Measurements from ENCODE around the gene NPL. TPM values are rescaled to one million over a fixed set of nuclear protein-coding genes. Genes with fewer than 3 reads are reported as not detected.

The NPL gene
- total and polyA plus RNA-seq, 2 donors (not counting 1 experiment from before 2014, with no cell fraction given) = 1.4 to 2.6 TPM

DNA sequence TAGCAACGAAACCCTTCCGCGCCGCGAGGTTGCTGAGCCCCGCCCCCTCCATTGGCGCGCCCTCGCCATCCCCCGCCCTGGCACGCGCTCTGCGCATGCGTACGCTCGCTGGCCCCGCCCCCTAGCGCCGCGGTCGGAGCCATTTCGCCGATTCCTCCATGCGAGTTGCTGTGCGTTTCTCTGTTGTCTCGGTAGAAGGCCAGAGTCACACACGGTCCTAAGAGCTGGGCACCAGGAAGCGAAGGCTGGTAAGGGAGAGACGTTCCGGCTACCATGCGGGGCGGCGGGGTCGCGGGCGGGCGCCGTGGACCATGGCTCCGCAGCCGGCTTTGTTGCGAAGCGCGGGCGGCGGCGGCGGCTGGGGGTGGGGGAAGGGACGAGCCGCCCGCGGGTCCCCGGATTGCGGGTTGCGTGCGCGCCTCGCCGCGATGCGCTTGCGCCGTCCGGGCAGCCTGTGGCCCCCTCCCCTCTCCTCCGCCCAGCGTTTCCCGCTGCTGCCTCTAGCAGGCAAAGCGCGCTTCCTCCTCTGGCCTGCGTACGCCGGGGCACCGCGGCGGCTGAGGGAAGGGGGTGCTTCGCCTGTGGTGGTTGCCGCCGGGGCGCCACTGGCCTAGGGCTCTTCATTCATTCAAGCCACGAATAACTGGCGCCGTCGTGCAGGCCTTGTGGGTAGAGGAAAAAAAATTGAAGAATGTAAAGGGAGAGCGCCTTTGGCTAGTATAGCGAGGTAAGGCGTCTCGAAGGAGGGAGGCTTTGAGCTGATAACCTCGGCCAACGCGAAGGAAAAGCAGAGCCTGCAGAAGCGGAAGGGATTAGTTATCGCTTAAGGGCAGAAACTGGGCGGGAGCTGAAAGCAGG lies 49.9 kb downstream of the NPL start, which contains the start of gene DHX9:
Gene DHX9 (plus strand): TSS at position 139 of the 858 bp plus-strand sequence. CDS start 3,220 bp downstream, outside the sequence.
- TF ChIP-seq EZH2 (IDR thresholded peaks at IDR 0.05; ENCODE audit: low read length, missing control alignments) = no peak
- TF ChIP-seq, protein P1, sequence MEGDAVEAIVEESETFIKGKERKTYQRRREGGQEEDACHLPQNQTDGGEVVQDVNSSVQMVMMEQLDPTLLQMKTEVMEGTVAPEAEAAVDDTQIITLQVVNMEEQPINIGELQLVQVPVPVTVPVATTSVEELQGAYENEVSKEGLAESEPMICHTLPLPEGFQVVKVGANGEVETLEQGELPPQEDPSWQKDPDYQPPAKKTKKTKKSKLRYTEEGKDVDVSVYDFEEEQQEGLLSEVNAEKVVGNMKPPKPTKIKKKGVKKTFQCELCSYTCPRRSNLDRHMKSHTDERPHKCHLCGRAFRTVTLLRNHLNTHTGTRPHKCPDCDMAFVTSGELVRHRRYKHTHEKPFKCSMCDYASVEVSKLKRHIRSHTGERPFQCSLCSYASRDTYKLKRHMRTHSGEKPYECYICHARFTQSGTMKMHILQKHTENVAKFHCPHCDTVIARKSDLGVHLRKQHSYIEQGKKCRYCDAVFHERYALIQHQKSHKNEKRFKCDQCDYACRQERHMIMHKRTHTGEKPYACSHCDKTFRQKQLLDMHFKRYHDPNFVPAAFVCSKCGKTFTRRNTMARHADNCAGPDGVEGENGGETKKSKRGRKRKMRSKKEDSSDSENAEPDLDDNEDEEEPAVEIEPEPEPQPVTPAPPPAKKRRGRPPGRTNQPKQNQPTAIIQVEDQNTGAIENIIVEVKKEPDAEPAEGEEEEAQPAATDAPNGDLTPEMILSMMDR (conservative IDR thresholded peaks at IDR 0.05 in 1 of 2, IDR thresholded peaks at IDR 0.05 in 1 of 2; ENCODE audit: low read depth in 1 of 2, low read length in 2 of 2) = peak in 1 of 2 donors; percentile 25
- Histone ChIP-seq H3K36me3 (ENCODE audit: control insufficient read depth, insufficient read depth, low read length) (peaks cover 3% of the 10 kb centered on the region), H4K20me1 (ENCODE audit: control insufficient read depth, extremely low read depth, insufficient read depth, low read length) (peaks cover 11% of the 10 kb centered on the region), H3K4me2 (ENCODE audit: extremely low read depth, insufficient read depth, low read length) (peak within 1 kb of the TSS; percentile 96), H3K9ac (ENCODE audit: insufficient read depth, low read length) (peak within 1 kb of the TSS; percentile 97), H3K79me2 (ENCODE audit: control insufficient read depth, insufficient read depth, low read length) (peaks cover 49% of the 10 kb centered on the region), H3K27ac (ENCODE audit: insufficient read depth, low read length) (peak within 1 kb of the TSS; percentile 93), H3K27me3 (ENCODE audit: control insufficient read depth, insufficient read depth, low read length) (no peaks in the 10 kb centered on the region), H2AFZ (ENCODE audit: low read length) (peak within 1 kb of the TSS; percentile 89), H3K4me1 (ENCODE audit: control insufficient read depth, extremely low read depth, insufficient read depth, low read length) (peaks cover 5% of the 10 kb centered on the region), H3K9me3 (ENCODE audit: control insufficient read depth, insufficient read depth, low read depth, low read length) (no peaks in the 10 kb centered on the region), H3K4me3 (replicated peaks in 1 of 4; ENCODE audit: control extremely low read depth in 1 of 4, insufficient read depth in 1 of 4, low read depth in 3 of 4, low read length in 4 of 4) (peak within 1 kb of the TSS; percentile 89 to 94 (median 91))
- peak; percentile 80 to 89 for DNase-seq (ENCODE audit: low read depth in 2 of 2)

DNA sequence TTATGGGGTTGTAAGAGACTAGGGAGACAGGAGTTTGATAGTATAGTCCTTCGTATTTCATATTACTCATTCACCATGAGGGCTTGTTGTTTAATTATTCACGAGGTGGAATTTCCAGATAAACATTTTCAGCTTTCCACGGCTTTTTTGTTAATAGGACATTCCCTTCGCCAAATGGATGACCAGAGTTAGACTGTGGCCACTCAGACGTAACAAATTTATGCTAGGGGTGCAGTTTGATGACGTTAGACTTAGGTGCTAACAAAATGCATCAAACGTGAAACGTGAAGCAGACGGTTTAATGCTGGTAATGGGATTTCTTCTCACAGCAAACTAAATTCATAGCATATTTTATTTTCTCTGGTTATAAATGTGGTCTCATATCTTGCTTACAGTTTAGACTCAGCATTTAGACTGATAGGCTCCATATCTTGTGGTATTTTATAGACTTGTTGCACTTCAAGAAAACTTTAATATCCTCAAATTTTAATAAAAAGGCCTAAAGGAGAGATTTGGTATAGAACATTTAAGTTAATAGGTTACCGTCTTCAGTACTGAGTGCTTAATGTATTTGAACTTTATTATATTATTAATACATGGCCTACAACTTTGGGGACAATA lies 51.9 kb downstream of the NPL start:
- Histone ChIP-seq H3K9me3 (ENCODE audit: control insufficient read depth, insufficient read depth, low read depth, low read length) (no peaks in the 10 kb centered on the region), H3K4me3 (replicated peaks in 1 of 4; ENCODE audit: control extremely low read depth in 1 of 4, insufficient read depth in 1 of 4, low read depth in 3 of 4, low read length in 4 of 4) (peak overlapping the region; percentile 16 to 90 (median 57)), H3K36me3 (ENCODE audit: control insufficient read depth, insufficient read depth, low read length) (peaks cover 4% of the 10 kb centered on the region), H3K27me3 (ENCODE audit: control insufficient read depth, insufficient read depth, low read length) (no peaks in the 10 kb centered on the region), H2AFZ (ENCODE audit: low read length) (no peak overlapping the region), H3K4me1 (ENCODE audit: control insufficient read depth, extremely low read depth, insufficient read depth, low read length) (peaks cover 5% of the 10 kb centered on the region), H3K9ac (ENCODE audit: insufficient read depth, low read length) (no peak overlapping the region), H3K79me2 (ENCODE audit: control insufficient read depth, insufficient read depth, low read length) (peaks cover 70% of the 10 kb centered on the region), H3K27ac (ENCODE audit: insufficient read depth, low read length) (no peak overlapping the region), H4K20me1 (ENCODE audit: control insufficient read depth, extremely low read depth, insufficient read depth, low read length) (peaks cover 11% of the 10 kb centered on the region), H3K4me2 (ENCODE audit: extremely low read depth, insufficient read depth, low read length) (peak overlapping the region; percentile 75)
- peak; percentile 45 to 69 for DNase-seq (ENCODE audit: low read depth in 2 of 2)
- TF ChIP-seq, protein P1 (conservative IDR thresholded peaks at IDR 0.05 in 1 of 2, IDR thresholded peaks at IDR 0.05 in 1 of 2; ENCODE audit: low read depth in 1 of 2, low read length in 2 of 2) = no peak
- TF ChIP-seq EZH2 (IDR thresholded peaks at IDR 0.05; ENCODE audit: low read length, missing control alignments) = no peak

DNA sequence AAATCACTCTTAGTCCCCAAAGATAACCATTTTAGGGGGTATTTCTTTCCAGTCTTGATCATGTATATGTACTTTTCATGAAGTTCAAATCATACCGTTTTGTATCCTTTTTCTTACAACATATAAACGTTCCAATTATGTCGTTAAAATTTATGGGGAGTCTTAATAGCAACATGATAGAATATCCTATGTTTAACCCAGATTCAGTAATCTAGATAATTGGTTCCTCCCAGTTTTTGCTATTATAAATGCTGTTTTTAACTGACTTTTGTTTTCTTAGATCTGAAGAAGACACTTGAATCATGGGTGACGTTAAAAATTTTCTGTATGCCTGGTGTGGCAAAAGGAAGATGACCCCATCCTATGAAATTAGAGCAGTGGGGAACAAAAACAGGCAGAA lies 52.7 kb downstream of the NPL start:
- no peak overlapping the region for H3K27ac ChIP-seq (ENCODE audit: insufficient read depth, low read length)
- H3K4me1 ChIP-seq (ENCODE audit: control insufficient read depth, extremely low read depth, insufficient read depth, low read length) = peaks cover 5% of the 10 kb centered on the region
- peak overlapping the region; percentile 9 to 90 (median 52) for H3K4me3 ChIP-seq (replicated peaks in 1 of 4; ENCODE audit: control extremely low read depth in 1 of 4, insufficient read depth in 1 of 4, low read depth in 3 of 4, low read length in 4 of 4)
- H3K27me3 ChIP-seq (ENCODE audit: control insufficient read depth, insufficient read depth, low read length) = no peaks in the 10 kb centered on the region
- no peak for DNase-seq (ENCODE audit: low read depth in 2 of 2)
- H3K9me3 ChIP-seq (ENCODE audit: control insufficient read depth, insufficient read depth, low read depth, low read length) = no peaks in the 10 kb centered on the region
- H3K36me3 ChIP-seq (ENCODE audit: control insufficient read depth, insufficient read depth, low read length) = peaks cover 4% of the 10 kb centered on the region
- H3K9ac ChIP-seq (ENCODE audit: insufficient read depth, low read length) = no peak overlapping the region
- peaks cover 78% of the 10 kb centered on the region for H3K79me2 ChIP-seq (ENCODE audit: control insufficient read depth, insufficient read depth, low read length)
- TF ChIP-seq, protein P1 (conservative IDR thresholded peaks at IDR 0.05 in 1 of 2, IDR thresholded peaks at IDR 0.05 in 1 of 2; ENCODE audit: low read depth in 1 of 2, low read length in 2 of 2) = no peak
- no peak for TF ChIP-seq EZH2 (IDR thresholded peaks at IDR 0.05; ENCODE audit: low read length, missing control alignments)
- H4K20me1 ChIP-seq (ENCODE audit: control insufficient read depth, extremely low read depth, insufficient read depth, low read length) = peaks cover 11% of the 10 kb centered on the region
- peak overlapping the region; percentile 75 for H3K4me2 ChIP-seq (ENCODE audit: extremely low read depth, insufficient read depth, low read length)
- H2AFZ ChIP-seq (ENCODE audit: low read length) = no peak overlapping the region
